Measurements from ENCODE around the gene LENG8.
A peak's percentile ranks its signal among the peaks of the same experiment; 100 is the strongest.

The LENG8 gene

GRCh38 chr19:54424660-54425381 lies 24.2 kb upstream of the LENG8 start:
- no peak for DNase-seq

- DNase-seq = no peak
These were observed 23.6 kb upstream of the LENG8 start for GRCh38 chr19:54425382-54425723.

- no peak for DNase-seq
These were observed 22.6 kb upstream of the LENG8 start for GRCh38 chr19:54426291-54426931.

- DNase-seq = no peak
These were observed 21.4 kb upstream of the LENG8 start for GRCh38 chr19:54427586-54427985.

GRCh38 chr19:54428323-54429175 lies 20.4 kb upstream of the LENG8 start:
- no peak for DNase-seq

- DNase-seq = no peak
These were observed 19.9 kb upstream of the LENG8 start for GRCh38 chr19:54429176-54429495.

- no peak for DNase-seq
These were observed 19.3 kb upstream of the LENG8 start for GRCh38 chr19:54429545-54430227.

GRCh38 chr19:54430306-54431254 lies 18.4 kb upstream of the LENG8 start:
- peak; percentile 51 for DNase-seq

GRCh38 chr19:54431255-54431838 lies 17.7 kb upstream of the LENG8 start:
- DNase-seq = no peak

- no peak for DNase-seq
These were observed 16.8 kb upstream of the LENG8 start for GRCh38 chr19:54432144-54432738.

- no peak for DNase-seq
These were observed 15.3 kb upstream of the LENG8 start for GRCh38 chr19:54433697-54434096.

GRCh38 chr19:54434112-54434872 lies 14.7 kb upstream of the LENG8 start:
- no peak for DNase-seq

- no peak for DNase-seq
These were observed 14.2 kb upstream of the LENG8 start for GRCh38 chr19:54434873-54435214.

GRCh38 chr19:54435551-54436016 lies 13.4 kb upstream of the LENG8 start:
- no peak for DNase-seq

- DNase-seq = no peak
These were observed 12.9 kb upstream of the LENG8 start for GRCh38 chr19:54436031-54436523.

GRCh38 chr19:54436628-54437252 lies 12.3 kb upstream of the LENG8 start:
- DNase-seq = no peak

GRCh38 chr19:54439174-54439851 lies 9.7 kb upstream of the LENG8 start:
- DNase-seq = no peak

GRCh38 chr19:54440641-54441040 lies 8.4 kb upstream of the LENG8 start:
- no peak for DNase-seq

GRCh38 chr19:54444737-54445136 lies 4.3 kb upstream of the LENG8 start:
- no peak for DNase-seq
